Heart left ventricle (tissue), 13 donors: ENCODE data around the gene ITGB3BP.

ENCODE experiments used
- CTCF ChIP-seq, 12 donors: fragments of 200-600 bp; sonication (generic) in 4 of 12; IDR thresholded peaks; one replicate each; pipeline versions ENCODE4 v1.5.0 to v1.8.0; 2018 to 2022; ENCODE audit warnings: antibody characterized with exemption in 12 of 12, mild to moderate bottlenecking in 5 of 12
- POLR2A ChIP-seq, 2 donors: fragments of 450-650 bp; IDR thresholded peaks; one replicate each; pipeline ENCODE4 v1.6.1; 2017; ENCODE audit warnings: antibody characterized with exemption in 2 of 2, mild to moderate bottlenecking in 2 of 2, moderate library complexity in 2 of 2
- donor health status: ischemic (EF 13 %, LVEDD 7.1; RV severe dilation, severe dysfunction).
- donor health status: DM: no; HTN: yes; CAD: no.
- donor health status: DM: no; HTN: no; CAD: no.
- donor health status: ischemic (EF 25% LVEDD 6.9; RV normal size, moderate dysfunction).
- donor health status: ischemic (EF 25% LVEDD 5.7; RV mildly dilated, moderate dysfunction).
- donor health status: ischemic (EF 35%, LVEDD 5.7; RV mildly dilated, moderate dysfunction).
- donor health status: nonischemic (EF 11% LVEDD 7.7; RV severe dilation, severe dysfunction).
- donor health status: DM: yes; HTN: yes; CAD: no.
- donor health status: PGD.
- donor health status: ischemic (EF 29% LVEDD 5.4; RV normal size, mild dysfunction).
- donor health status: nonischemic (EF 23%, LVEDD 6.1; RV moderate dilation, normal function).

DNA sequence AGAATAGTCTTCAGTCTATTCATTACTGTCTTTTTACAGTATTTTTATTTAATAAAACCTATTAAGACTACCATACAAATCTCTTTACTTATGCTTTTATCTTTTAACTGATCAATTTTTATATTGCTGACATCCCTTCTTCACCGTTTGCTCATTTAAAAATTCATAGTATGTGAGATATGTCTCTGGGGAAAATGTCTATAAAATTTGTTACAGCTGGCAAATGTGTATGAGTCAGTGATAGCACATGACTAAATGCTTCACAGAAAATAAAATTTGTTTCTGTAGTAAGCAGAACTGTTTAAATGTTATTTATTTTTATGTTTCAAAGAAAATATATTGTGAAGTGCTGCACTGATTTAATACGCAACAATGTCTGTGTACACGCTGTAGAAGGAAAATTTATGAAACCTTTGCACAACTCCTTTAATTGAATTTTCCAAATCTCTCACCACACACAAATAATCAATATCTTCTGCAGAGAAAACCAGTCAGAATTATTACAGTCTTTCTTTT is 74.2 kb downstream of the ITGB3BP start:
- no peak for TF ChIP-seq CTCF (IDR thresholded peaks at IDR 0.05)
- TF ChIP-seq POLR2A (IDR thresholded peaks at IDR 0.05): no peak
